A549 (cell line): ENCODE measurements around the gene CDS1. TPM values are rescaled to one million over a fixed set of nuclear protein-coding genes. Genes with fewer than 3 reads are reported as not detected.

Experiments
- ATAC-seq, 2 experiments: fragments of 200-7000 bp in 1 of 2; fragments of >200 bp in 1 of 2; cut with Nextera tagmentation in 1 of 2; cut with Tn5 transposase in 1 of 2; 3 replicates each; pipeline versions ENCODE4 v1.8.0 to v1.9.1; 2018 to 2020; ENCODE audit warnings: mild to moderate bottlenecking in 1 of 2, moderate library complexity in 1 of 2
- CTCF ChIA-PET: fragments of 300-600 bp; sonication (Branson Sonifier 250); formaldehyde crosslinking; extraction: SDS; loops from one replicate; lab custom pipeline; 2021; ENCODE audit warnings: antibody characterized with exemption, inconsistent platforms; lab: Yijun Ruan, JAX
- POLR2A ChIA-PET: fragments of 350-600 bp; formaldehyde crosslinking; extraction: SDS; loops from one replicate; lab custom pipeline; 2021; ENCODE audit warnings: antibody characterized with exemption, inconsistent platforms; lab: Yijun Ruan, JAX
- DNase-seq, 2 experiments: peaks; one replicate each; pipeline versions ENCODE4 v3.0.0 to v3.0.0-alpha.2; 2011 to 2016; ENCODE audit warnings: low read depth in 1 of 2, low spot score in 1 of 2
- FAIRE-seq: peaks from 2 replicates; lab custom pipeline; 2011; peaks lifted over from hg19 to GRCh38; lab: Jason Lieb, UNC
- H3K27ac ChIP-seq, 2 experiments: fragments of >200 bp; sonication (Bioruptor Twin); formaldehyde crosslinking; 3 replicates each; pipeline ENCODE4 v1.5.1; 2016 to 2017
- H3K4me1 ChIP-seq: fragments of >200 bp; sonication (Bioruptor Twin); formaldehyde crosslinking; 3 replicates; pipeline ENCODE4 v1.6.1; 2016
- H3K4me2 ChIP-seq: fragments of >200 bp; sonication (Bioruptor Twin); formaldehyde crosslinking; 3 replicates; pipeline ENCODE4 v1.6.1; 2016
- H3K4me3 ChIP-seq: fragments of >200 bp; sonication (Bioruptor Twin); formaldehyde crosslinking; 3 replicates; pipeline ENCODE4 v1.5.1; 2016
- H3K9me3 ChIP-seq: fragments of >200 bp; sonication (Bioruptor Twin); formaldehyde crosslinking; 3 replicates; pipeline ENCODE4 v1.6.1; 2016
- BCL3 ChIP-seq: fragments of >200 bp; sonication (Bioruptor Twin); formaldehyde crosslinking; IDR thresholded peaks from 3 replicates; pipeline ENCODE4 v1.6.1; 2016
- CEBPB ChIP-seq, 2 experiments: fragments of >200 bp in 1 of 2; sonication (Bioruptor Twin) in 1 of 2; formaldehyde crosslinking in 1 of 2; IDR thresholded peaks; 2 replicates each; pipeline ENCODE4 v1.6.1; 2012 to 2016
- CHD2 ChIP-seq: fragments of 150-350 bp; IDR thresholded peaks from 2 replicates; pipeline ENCODE4 v1.6.1; 2014; ENCODE audit warnings: low read length; ENCODE audit not compliant: partially characterized antibody
- CHD4 ChIP-seq: fragments of 200-600 bp; sonication (generic); IDR thresholded peaks from 2 replicates; pipeline ENCODE4 v1.6.1; 2016; ENCODE audit warnings: antibody characterized with exemption, mild to moderate bottlenecking, borderline replicate concordance
- CTCF ChIP-seq: fragments of >200 bp; sonication (Bioruptor Twin); formaldehyde crosslinking; IDR thresholded peaks from 3 replicates; pipeline ENCODE4 v1.5.1; 2016
- EP300 ChIP-seq, 2 experiments: fragments of >200 bp; sonication (Bioruptor Twin); formaldehyde crosslinking; IDR thresholded peaks; 2 replicates in 1 of 2; 3 replicates in 1 of 2; pipeline ENCODE4 v1.6.1; 2016 to 2017
- ESRRA ChIP-seq: fragments of 150-350 bp; IDR thresholded peaks from 2 replicates; pipeline ENCODE4 v1.6.1; 2014; ENCODE audit warnings: mild to moderate bottlenecking, low read length, borderline replicate concordance
- FOSB ChIP-seq: fragments of 250-450 bp; sonication (Bioruptor Pico); IDR thresholded peaks from 2 replicates; pipeline ENCODE4 v1.5.0; 2020; ENCODE audit warnings: mild to moderate bottlenecking, moderate library complexity
- HDAC2 ChIP-seq: fragments of 200-600 bp; sonication (generic); IDR thresholded peaks from 2 replicates; pipeline ENCODE4 v1.6.1; 2016
- HES2 ChIP-seq: fragments of >200 bp; sonication (Bioruptor Twin); formaldehyde crosslinking; IDR thresholded peaks from 2 replicates; pipeline ENCODE4 v1.6.1; 2016
- HEYL ChIP-seq: fragments of 250-450 bp; sonication (Bioruptor Pico); IDR thresholded peaks from 2 replicates; pipeline ENCODE4 v1.8.0; 2021; ENCODE audit warnings: mild to moderate bottlenecking, moderate library complexity
- HOXA7 ChIP-seq: fragments of 250-450 bp; sonication (Bioruptor Pico); IDR thresholded peaks from 2 replicates; pipeline ENCODE4 v1.5.0; 2020; ENCODE audit warnings: mild to moderate bottlenecking, moderate library complexity
- JUN ChIP-seq, 2 experiments: fragments of >200 bp; sonication (Bioruptor Twin); formaldehyde crosslinking; IDR thresholded peaks; 2 replicates in 1 of 2; 3 replicates in 1 of 2; pipeline ENCODE4 v1.6.1; 2016 to 2017
- JUNB ChIP-seq: fragments of >200 bp; sonication (Bioruptor Twin); formaldehyde crosslinking; IDR thresholded peaks from 2 replicates; pipeline ENCODE4 v1.6.1; 2016
- KDM1A ChIP-seq: fragments of 200-600 bp; sonication (generic); IDR thresholded peaks from 2 replicates; pipeline ENCODE4 v1.6.1; 2016; ENCODE audit warnings: low read depth, mild to moderate bottlenecking
- MAFK ChIP-seq: fragments of 450-650 bp; IDR thresholded peaks from 2 replicates; pipeline ENCODE4 v1.6.1; 2014; ENCODE audit not compliant: partially characterized antibody
- MYC ChIP-seq: IDR thresholded peaks from 2 replicates; pipeline ENCODE4 v1.6.1; 2012; ENCODE audit warnings: mild to moderate bottlenecking, inconsistent platforms, low read length, improper control_type of control experiment, borderline replicate concordance
- PHF8 ChIP-seq: fragments of 200-600 bp; sonication (generic); IDR thresholded peaks from 2 replicates; pipeline ENCODE4 v1.6.1; 2016; ENCODE audit warnings: low read depth, mild to moderate bottlenecking, antibody characterized with exemption, moderate library complexity, borderline replicate concordance
- POLR2A ChIP-seq: IDR thresholded peaks from 2 replicates; pipeline ENCODE4 v1.6.1; 2012; ENCODE audit warnings: mild to moderate bottlenecking, low read length
- POLR2AphosphoS2 ChIP-seq: conservative IDR thresholded peaks from 2 replicates; pipeline ENCODE4 v1.6.1; 2012; ENCODE audit warnings: low read length, improper control_type of control experiment, inconsistent platforms
- RCOR1 ChIP-seq: fragments of 150-350 bp; IDR thresholded peaks from 2 replicates; pipeline ENCODE4 v1.6.1; 2014; ENCODE audit warnings: antibody characterized with exemption, low read length, low read depth
- RFX5 ChIP-seq: fragments of 450-650 bp; IDR thresholded peaks from 2 replicates; pipeline ENCODE4 v1.7.1; 2014; ENCODE audit warnings: antibody characterized with exemption, mild to moderate bottlenecking, moderate library complexity
- SREBF2 ChIP-seq: fragments of 450-650 bp; IDR thresholded peaks from 2 replicates; pipeline ENCODE4 v1.6.1; 2014; ENCODE audit warnings: mild to moderate bottlenecking, moderate library complexity
- TFCP2L1 ChIP-seq: fragments of 250-450 bp; sonication (Bioruptor Pico); IDR thresholded peaks from 2 replicates; pipeline ENCODE4 v1.5.0; 2021; ENCODE audit warnings: mild to moderate bottlenecking
- USF2 ChIP-seq: fragments of 450-650 bp; IDR thresholded peaks from 2 replicates; pipeline ENCODE4 v1.6.1; 2014; ENCODE audit warnings: antibody characterized with exemption
- ZC3H11A ChIP-seq: fragments of 450-650 bp; IDR thresholded peaks from 2 replicates; pipeline ENCODE4 v1.6.1; 2014; ENCODE audit warnings: antibody characterized with exemption, mild to moderate bottlenecking
- ZFP36 ChIP-seq: fragments of 450-650 bp; IDR thresholded peaks from 2 replicates; pipeline ENCODE4 v1.6.1; 2014; ENCODE audit warnings: borderline replicate concordance; ENCODE audit not compliant: partially characterized antibody
- WGBS: methylation state at CpG from one replicate; pipeline ENCODE4 v1.1.6; 2017; ENCODE audit errors: missing lambda C conversion rate; 5-methylcytosine and 5-hydroxymethylcytosine counted together
- polyA plus RNA-seq, 4 experiments: library from polyadenylated mRNA; depleted of rRNA in 3 of 4; stranded (reverse); fragments of >200 nt; fragmentation: RNase III in 1 of 4; extraction: RNeasy Plus Mini Kit Qiagen cat#74134 plus additional on column Dnase treatment in 1 of 4; gene quantifications; 2 replicates in 3 of 4; 3 replicates in 1 of 4; pipeline ENCODE4 v1.2.3, GENCODE V29; 2011 to 2017
- TF ChIP-seq, protein P1 (sequence below): IDR thresholded peaks from 2 replicates; pipeline ENCODE4 v1.6.1; 2012; ENCODE audit warnings: low read depth, borderline replicate concordance
- TF ChIP-seq, protein P2 (sequence below): fragments of 250-450 bp; sonication (Bioruptor Pico); IDR thresholded peaks from 2 replicates; pipeline ENCODE4 v1.5.0; 2020; ENCODE audit warnings: low read depth, mild to moderate bottlenecking, moderate library complexity
- TF ChIP-seq, protein P3 (sequence below): fragments of 250-450 bp; sonication (Bioruptor Pico); IDR thresholded peaks from 2 replicates; pipeline ENCODE4 v1.5.0; 2021; ENCODE audit warnings: mild to moderate bottlenecking, moderate library complexity, borderline replicate concordance

The CDS1 gene
- polyA plus RNA-seq, 2 of the 4 experiments (the other 2 are of a cell fraction), result 0.46 to 1.4 TPM

GRCh38 chr4:84622959-84623358 lies 40.0 kb downstream of the CDS1 start:
- ChIA-PET POLR2A (no interaction called here), CTCF (no interaction called here)
- Histone ChIP-seq H3K4me1 (no peaks in the 10 kb centered on the region), H3K27ac (no peak overlapping the region), H3K9me3 (no peaks in the 10 kb centered on the region), H3K4me3 (no peak overlapping the region), H3K4me2 (no peak overlapping the region)
- DNase-seq (no peak), ATAC-seq (no peak), FAIRE-seq (no peak)
- TF ChIP-seq ZC3H11A, result no peak
- no peak for TF ChIP-seq POLR2A
- no peak for TF ChIP-seq MYC
- no peak for TF ChIP-seq JUNB
- no peak for TF ChIP-seq HEYL (CRISPR knock-in tag)
- TF ChIP-seq RFX5, result no peak
- no peak for TF ChIP-seq CHD2
- TF ChIP-seq, protein P1, sequence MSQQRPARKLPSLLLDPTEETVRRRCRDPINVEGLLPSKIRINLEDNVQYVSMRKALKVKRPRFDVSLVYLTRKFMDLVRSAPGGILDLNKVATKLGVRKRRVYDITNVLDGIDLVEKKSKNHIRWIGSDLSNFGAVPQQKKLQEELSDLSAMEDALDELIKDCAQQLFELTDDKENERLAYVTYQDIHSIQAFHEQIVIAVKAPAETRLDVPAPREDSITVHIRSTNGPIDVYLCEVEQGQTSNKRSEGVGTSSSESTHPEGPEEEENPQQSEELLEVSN, result no peak
- TF ChIP-seq ESRRA, result no peak
- no peak for TF ChIP-seq HDAC2
- no peak for TF ChIP-seq PHF8
- TF ChIP-seq, protein P2, sequence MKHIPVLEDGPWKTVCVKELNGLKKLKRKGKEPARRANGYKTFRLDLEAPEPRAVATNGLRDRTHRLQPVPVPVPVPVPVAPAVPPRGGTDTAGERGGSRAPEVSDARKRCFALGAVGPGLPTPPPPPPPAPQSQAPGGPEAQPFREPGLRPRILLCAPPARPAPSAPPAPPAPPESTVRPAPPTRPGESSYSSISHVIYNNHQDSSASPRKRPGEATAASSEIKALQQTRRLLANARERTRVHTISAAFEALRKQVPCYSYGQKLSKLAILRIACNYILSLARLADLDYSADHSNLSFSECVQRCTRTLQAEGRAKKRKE, result no peak
- no peak for TF ChIP-seq CEBPB (IDR thresholded peaks at IDR 0.05)
- no peak for TF ChIP-seq EP300 (IDR thresholded peaks at IDR 0.05)
- TF ChIP-seq USF2, result no peak
- TF ChIP-seq HOXA7 (CRISPR knock-in tag), result no peak
- no peak for TF ChIP-seq BCL3
- TF ChIP-seq TFCP2L1 (CRISPR knock-in tag), result no peak
- 64% methylated on average over 1 of the region's 1 CpG for WGBS

- ChIA-PET CTCF (no interaction called here), POLR2A (no interaction called here)
- H3K4me2 ChIP-seq, result no peak overlapping the region
- no peak for FAIRE-seq
- no peak overlapping the region for H3K4me3 ChIP-seq
- no peak for ATAC-seq
- DNase-seq, result no peak
- TF ChIP-seq CTCF (no peak), ZFP36 (no peak), JUN (IDR thresholded peaks at IDR 0.05) (no peak), HOXA7 (CRISPR knock-in tag) (no peak), RCOR1 (no peak), CHD4 (no peak), POLR2AphosphoS2 (no peak), HES2 (no peak), USF2 (no peak), MAFK (no peak), FOSB (CRISPR knock-in tag) (no peak), SREBF2 (no peak), EP300 (IDR thresholded peaks at IDR 0.05) (no peak), KDM1A (no peak)
- TF ChIP-seq, protein P3, sequence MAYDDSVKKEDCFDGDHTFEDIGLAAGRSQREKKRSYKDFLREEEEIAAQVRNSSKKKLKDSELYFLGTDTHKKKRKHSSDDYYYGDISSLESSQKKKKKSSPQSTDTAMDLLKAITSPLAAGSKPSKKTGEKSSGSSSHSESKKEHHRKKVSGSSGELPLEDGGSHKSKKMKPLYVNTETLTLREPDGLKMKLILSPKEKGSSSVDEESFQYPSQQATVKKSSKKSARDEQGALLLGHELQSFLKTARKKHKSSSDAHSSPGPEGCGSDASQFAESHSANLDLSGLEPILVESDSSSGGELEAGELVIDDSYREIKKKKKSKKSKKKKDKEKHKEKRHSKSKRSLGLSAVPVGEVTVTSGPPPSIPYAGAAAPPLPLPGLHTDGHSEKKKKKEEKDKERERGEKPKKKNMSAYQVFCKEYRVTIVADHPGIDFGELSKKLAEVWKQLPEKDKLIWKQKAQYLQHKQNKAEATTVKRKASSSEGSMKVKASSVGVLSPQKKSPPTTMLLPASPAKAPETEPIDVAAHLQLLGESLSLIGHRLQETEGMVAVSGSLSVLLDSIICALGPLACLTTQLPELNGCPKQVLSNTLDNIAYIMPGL (CRISPR knock-in tag), result no peak
- 92% methylated on average over 9 of the region's 11 CpGs for WGBS
- H3K4me1 ChIP-seq, result no peaks in the 10 kb centered on the region
- no peak overlapping the region for H3K27ac ChIP-seq
- no peaks in the 10 kb centered on the region for H3K9me3 ChIP-seq
Measured at GRCh38 chr4:84623661-84624060, 40.7 kb downstream of the CDS1 start.
